ENCODE data around the gene INTS2.
"Not testable (repeated sequence)": the region's sequence is repeated elsewhere in the genome, so short reads cannot be mapped to it uniquely, and the experiment has no call there.

INTS2 gene

DNA sequence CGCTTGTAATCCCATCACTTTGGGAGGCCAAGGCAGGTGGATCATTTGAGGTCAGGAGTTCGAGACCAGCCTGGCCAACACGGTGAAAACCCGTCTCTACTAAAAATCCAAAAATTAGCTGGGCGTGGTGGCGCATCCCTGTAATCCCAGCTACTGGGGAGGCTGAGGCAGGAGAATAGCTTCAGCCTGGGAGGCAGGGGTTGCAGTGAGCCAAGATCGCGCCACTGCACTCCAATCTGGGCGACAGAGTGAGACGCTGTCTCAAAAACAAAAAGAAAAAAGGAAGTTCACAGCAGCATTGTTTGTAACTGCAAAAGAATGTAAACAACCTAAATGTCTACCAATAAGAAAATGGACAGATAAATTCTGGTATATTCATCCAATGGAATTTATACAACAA lies 67.4 kb downstream of the INTS2 start:
- DNase-seq (ENCODE audit: low read depth); H3K4me3 ChIP-seq (ENCODE audit: low read depth, low read length): not testable (repeated sequence)

DNA sequence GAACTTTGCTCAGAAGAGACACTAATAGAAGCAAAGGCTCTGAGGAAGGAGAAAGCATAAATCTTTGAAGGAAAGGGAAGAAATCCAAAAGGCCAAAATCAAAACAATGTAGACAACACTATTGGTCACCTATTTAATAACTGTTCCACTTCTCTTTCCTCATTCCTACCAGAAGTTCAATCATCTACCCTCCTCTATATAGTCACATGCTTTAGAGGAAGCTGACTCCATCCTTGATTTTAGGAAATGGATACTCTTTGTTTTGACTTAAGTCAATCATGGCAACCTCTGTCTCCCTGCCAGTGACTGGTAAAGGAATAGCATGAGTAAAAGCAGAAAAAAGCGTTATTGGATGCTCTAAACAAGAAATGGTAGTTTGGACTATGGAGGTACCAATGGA lies 71.7 kb downstream of the INTS2 start:
- DNase-seq (ENCODE audit: low read depth) = no peak

GRCh38 chr17:61852857-61853256 lies 74.9 kb downstream of the INTS2 start:
- H3K4me3 ChIP-seq (ENCODE audit: low read depth, low read length) = no peak overlapping the region

More for the DNA sequence above, 71.7 kb downstream of the INTS2 start:
- no peak overlapping the region for H3K4me3 ChIP-seq (ENCODE audit: low read depth, low read length)

DNA sequence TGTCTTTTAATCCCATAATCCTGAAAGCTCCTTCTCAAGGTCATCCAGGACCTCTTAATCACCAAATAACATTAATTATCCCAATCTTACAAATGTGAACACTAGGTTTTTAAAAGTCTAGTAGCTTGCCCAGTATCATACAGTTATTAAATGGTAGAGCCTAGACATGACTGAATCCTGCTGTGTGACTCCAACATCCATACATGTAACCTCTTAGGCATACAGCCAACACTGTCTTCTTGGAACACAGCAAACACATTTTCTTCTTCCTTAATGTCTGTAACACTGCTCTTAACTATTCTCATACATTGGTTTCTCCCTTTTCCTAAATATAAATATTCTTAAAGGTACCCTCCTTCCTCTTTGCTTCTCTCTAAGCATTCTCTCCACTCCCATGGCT lies 78.1 kb downstream of the INTS2 start:
- DNase-seq (ENCODE audit: low read depth) = peak; percentile 16
- no peak overlapping the region for H3K4me3 ChIP-seq (ENCODE audit: low read depth, low read length)

More at GRCh38 chr17:61852857-61853256, 74.9 kb downstream of the INTS2 start:
- no peak for DNase-seq (ENCODE audit: low read depth)

DNA sequence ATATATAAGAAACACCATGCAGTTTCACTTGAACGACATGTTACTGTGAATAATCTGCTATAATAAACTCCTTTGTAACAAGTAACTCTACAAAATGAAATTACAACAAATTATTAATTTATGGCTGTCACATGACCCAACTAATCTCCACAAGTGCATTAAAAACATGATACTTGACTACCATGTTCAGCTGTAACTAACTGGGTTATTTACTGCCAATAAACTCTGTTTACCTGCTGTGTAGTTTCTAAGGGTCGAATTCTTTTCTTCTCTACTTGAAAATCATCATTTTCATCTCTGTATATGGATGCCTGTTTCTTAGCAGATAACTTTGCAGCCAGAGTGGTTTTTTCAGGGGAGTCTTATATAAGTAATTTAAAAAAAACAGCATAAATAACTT lies 78.9 kb downstream of the INTS2 start:
- H3K4me3 ChIP-seq (ENCODE audit: low read depth, low read length) = no peak overlapping the region
- DNase-seq (ENCODE audit: low read depth) = no peak

DNA sequence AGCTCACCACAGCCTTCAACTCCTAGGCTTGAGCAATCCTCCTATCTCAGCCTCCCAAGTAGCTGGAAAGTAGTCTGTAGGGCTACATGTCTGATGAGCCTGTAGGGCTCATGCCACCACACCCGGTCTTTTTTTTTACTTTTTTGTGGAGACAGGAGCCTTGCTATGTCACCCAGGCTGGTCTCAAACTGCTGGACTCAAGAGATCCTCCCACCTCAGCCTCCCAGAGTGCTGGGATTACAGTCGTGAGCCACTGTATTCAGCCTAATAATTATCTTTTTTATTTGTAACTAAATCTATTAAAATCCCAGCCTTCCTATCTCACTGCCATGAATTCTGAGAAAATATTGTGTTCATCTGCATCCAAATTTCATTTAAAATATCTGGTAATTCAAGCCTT lies 79.5 kb downstream of the INTS2 start:
- H3K4me3 ChIP-seq (ENCODE audit: low read depth, low read length) = no peak overlapping the region
- no peak for DNase-seq (ENCODE audit: low read depth)

DNA sequence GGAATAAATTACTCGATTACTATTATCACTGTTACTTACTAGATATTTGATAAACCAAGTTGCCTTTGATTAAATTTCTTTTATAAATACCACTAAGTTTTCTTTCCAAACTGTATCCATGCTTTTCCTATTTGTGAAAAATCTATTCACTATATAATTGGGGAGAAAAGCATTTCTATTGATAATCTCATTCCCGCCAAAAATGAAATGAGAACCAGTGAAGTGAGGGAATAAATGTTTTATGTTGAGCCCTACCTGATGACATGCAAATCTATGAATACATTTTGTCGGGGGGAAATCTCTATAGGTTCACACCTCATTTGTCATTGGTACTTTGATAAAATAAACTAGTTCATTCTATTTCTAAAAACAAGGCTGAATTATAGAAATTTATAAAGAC lies 80.1 kb downstream of the INTS2 start:
- H3K4me3 ChIP-seq (ENCODE audit: low read depth, low read length) = no peak overlapping the region

GRCh38 chr17:61846761-61847375 lies 80.9 kb downstream of the INTS2 start:
- DNase-seq (ENCODE audit: low read depth) = no peak
- no peak overlapping the region for H3K4me3 ChIP-seq (ENCODE audit: low read depth, low read length)

More for the DNA sequence above, 80.1 kb downstream of the INTS2 start:
- DNase-seq (ENCODE audit: low read depth) = no peak

DNA sequence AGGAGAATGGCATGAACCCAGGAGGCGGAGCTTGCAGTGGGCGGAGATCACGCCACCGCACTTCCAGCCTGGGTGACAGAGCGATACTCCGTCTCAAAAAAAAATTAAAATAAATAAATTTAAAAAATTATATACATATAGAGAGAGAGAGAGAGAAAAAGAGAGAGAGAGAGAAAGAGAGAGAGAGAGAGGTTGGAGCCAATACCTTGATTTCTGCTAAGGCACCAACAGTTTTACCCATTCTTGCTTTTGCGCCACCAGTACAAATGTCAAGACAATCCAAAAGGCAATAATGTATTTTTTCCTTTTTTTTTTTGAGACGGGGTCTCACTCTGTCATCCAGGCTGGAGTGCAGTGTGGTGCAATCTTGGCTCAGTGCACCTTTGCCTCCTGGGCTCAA lies 81.7 kb downstream of the INTS2 start:
- H3K4me3 ChIP-seq (ENCODE audit: low read depth, low read length) = no peak overlapping the region
- DNase-seq (ENCODE audit: low read depth) = no peak

DNA sequence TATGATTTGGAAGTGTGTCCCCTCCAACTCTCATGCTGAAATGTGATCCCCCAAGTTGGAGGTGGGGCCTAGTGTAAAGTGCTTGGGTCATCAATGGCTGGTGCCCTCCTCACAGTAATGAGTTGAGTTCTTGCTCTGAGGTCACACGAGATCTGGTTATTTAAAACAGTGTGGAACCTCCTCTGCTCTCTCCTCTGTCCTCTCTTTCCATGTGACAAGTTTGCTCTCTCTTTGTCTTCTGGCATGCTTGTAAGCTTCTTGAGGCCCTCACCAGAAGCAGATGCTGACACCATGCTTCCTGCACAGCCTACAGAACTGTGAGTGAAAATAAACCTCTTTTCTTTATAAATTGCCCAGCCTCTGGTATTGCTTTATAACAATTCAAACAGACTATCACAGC lies 84.3 kb downstream of the INTS2 start:
- DNase-seq (ENCODE audit: low read depth) = no peak
- no peak overlapping the region for H3K4me3 ChIP-seq (ENCODE audit: low read depth, low read length)

DNA sequence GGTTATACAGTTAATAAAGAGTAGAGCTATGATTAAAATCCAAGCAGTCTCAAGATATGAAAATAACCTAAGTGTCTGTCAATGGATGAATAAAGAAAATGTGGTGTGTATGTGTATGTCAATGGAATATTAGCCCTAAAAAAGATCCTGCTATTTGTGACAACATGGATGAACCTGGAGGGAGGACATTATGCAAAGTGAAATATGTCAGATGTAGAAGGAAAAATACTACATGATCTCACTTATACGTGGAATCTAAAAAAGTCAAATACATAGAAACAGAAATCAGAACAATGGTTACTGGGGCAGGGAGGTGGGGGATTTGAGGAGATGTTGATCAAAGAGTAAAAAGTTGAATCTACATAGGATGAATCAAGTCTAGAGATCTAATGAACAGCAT lies 84.9 kb downstream of the INTS2 start:
- no peak overlapping the region for H3K4me3 ChIP-seq (ENCODE audit: low read depth, low read length)
- no peak for DNase-seq (ENCODE audit: low read depth)

- no peak for DNase-seq (ENCODE audit: low read depth)
Measured at GRCh38 chr17:61839300-61839786, 88.4 kb downstream of the INTS2 start.

DNA sequence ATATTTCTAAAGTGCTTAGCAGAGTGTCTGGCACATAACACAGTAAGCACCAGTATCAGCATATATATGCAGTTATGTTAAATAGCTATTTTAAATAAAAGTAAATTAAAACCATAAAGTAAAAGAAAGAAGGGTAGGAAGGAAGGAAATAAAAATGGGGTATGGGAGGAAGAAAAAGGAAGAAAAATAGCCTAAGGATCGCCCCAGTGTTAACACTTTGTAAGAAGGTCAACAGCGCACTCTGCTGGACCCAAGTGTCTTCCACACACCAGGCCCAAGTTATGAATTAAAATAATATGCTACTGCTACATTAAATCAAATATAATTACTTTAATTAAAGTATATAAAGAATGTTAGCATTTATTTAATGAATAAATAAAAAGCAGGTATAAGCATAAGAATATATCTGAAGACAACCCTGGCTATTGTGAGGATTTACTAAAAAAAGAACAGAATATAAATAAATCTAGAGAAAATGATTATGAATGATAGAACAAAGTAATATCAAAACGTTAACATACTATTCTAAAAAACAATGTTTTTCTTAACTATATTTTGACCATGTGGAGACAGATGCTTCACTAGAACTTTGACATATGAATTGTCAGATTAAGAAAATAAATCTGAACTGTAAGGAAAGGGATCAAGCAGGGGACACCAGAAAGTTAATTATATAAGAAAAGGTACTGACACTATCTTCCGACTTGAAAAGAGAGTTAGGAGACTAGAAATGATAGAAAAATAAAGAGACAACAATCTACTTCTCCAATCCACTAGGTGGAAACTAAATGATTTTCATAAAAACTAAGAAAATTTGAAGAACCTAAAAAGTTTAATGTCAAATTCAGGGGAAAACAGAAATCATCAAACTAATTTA lies 90.4 kb downstream of the INTS2 start:
- peak; percentile 23 for DNase-seq (ENCODE audit: low read depth)
- H3K4me3 ChIP-seq (ENCODE audit: low read depth, low read length) = no peak overlapping the region

More at GRCh38 chr17:61839300-61839786, 88.4 kb downstream of the INTS2 start:
- no peak overlapping the region for H3K4me3 ChIP-seq (ENCODE audit: low read depth, low read length)

DNA sequence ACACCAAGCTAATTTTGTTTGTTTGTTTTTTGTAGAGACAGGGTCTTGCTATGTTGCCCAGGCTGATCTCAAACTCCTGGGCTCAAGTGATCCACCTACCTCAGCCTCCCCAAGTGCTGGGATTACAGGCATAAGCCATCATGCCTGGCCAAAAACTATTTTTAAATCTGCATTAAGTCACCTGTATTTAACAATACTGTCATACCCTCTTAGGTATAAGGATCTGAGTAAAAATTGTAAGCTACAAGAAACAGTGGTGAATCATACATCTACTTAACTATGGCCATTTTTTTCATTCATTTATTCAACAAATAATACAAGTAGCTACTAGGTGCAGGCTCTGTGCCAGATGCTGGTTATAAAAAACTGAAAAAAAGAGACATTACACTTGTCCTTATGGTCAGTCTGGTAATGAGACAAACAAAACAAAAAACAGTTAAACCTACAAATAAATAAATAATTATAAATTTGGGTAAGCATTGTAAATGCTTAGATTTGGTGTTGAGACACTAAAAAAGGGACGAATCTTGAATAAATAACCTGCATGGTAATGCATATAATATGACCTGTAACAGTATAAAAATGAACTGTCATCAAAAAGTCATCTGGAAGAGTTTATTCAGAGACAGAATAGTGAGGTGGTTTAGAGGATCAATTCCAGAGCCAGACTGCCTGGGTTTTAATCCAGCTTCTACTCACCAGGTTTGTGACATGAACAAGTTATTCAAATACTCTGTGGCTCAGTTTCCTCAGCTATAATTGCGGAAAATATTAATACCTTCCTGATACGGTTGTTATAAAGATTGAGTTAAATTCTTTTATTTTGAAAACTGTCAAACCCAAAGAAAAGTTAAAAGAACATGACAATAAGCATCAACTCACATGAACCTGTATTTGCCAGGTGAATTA lies 91.3 kb downstream of the INTS2 start:
- no peak overlapping the region for H3K4me3 ChIP-seq (ENCODE audit: low read depth, low read length)
- no peak for DNase-seq (ENCODE audit: low read depth)

DNA sequence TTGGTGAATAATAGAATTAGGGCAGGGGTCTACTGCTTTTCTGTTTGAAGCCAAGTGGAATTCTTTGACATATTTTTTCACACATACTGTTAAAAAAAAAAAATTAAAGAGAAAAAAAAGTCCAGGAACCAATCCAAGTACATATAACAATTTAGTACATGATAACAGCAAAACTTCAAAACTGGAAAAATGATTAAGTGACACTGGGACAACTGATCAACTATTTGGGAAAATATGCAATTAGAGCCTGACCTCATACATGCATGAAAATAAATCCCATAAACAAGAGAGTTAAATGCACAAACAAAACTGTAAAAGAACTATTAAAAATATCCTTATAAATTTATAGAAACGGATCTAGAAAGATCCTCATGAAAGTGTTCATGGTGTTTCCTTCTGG lies 92.2 kb downstream of the INTS2 start:
- H3K4me3 ChIP-seq (ENCODE audit: low read depth, low read length) = no peak overlapping the region
- no peak for DNase-seq (ENCODE audit: low read depth)

DNA sequence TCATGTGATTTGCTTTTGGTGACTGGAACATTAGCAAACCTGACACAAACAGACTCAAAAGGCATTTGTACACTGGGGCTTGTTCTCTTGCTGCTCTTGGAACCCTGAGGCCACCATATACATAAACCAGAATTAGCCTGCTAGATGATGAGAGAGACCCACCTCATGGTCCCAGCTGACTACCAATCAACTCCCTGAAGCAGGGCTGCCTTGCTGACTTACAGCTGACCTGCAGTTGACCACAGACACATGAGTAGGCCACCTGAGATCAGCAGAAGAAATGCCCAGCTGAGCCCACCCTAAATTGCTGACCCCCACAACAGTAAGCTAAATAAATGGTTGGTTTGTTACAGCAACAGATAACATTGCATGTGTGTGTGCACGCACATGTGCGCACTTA lies 93.2 kb downstream of the INTS2 start:
- DNase-seq (ENCODE audit: low read depth) = no peak

DNA sequence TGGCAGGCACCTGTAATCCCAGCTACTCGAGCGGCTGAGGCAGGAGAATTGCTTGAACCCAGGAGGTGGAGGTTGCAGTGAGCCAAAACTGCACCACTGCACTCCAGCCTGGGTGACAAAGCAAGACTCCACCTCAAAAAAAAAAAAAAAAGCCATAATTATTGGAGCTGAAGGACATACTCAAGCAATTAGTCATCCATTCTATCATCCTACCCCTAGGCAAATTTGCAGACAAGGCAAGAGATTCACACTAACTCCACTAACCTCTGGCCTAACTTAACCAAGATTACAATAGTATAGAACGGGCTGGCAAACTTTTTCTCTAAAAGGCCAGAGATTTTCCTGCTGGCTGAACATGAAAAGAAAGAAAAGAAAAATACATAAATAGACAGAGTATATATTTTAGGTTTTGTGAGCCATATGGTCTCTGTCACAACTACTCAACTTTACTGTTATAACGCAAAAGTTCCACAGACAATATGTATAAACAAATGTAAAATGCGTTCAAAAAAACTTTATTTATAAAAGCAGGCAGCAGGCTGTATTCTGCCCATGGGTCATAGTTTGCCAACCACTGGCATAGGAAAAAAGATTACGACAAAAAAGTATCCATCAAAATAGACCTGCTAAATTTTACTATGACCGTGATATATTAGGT lies 94.1 kb downstream of the INTS2 start:
- peak; percentile 25 for DNase-seq (ENCODE audit: low read depth)
- H3K4me3 ChIP-seq (ENCODE audit: low read depth, low read length) = no peak overlapping the region

More for the DNA sequence above, 93.2 kb downstream of the INTS2 start:
- no peak overlapping the region for H3K4me3 ChIP-seq (ENCODE audit: low read depth, low read length)

DNA sequence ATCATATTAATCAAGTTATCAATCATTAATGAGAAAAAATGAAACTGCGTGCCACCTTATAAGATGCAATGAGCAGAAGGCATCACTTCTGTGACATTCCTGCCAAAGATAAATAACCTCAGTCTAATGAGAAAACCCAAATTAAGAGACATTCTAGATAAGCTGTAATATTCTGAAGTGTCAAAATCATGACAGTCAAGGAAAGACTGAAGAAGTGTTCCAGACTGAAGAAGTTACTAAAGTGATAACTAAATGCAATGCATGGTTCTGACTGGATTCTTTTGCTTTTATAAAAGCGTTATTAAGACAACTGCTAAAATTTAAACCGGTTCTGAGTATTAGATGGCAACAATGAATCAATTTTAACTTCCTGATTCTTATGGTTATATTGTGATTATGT lies 95.3 kb downstream of the INTS2 start:
- no peak overlapping the region for H3K4me3 ChIP-seq (ENCODE audit: low read depth, low read length)
- DNase-seq (ENCODE audit: low read depth) = no peak

GRCh38 chr17:61831099-61831498 lies 96.7 kb downstream of the INTS2 start:
- H3K4me3 ChIP-seq (ENCODE audit: low read depth, low read length) = no peak overlapping the region
- DNase-seq (ENCODE audit: low read depth) = no peak

Data from skeletal muscle cell (primary cell).